ENCODE data around the gene EIF4H. TPM values are rescaled to one million over a fixed set of nuclear protein-coding genes. Genes with fewer than 3 reads are reported as not detected.
"Not testable (repeated sequence)": the region's sequence is repeated elsewhere in the genome, so short reads cannot be mapped to it uniquely, and the experiment has no call there.

The EIF4H gene
- total and polyA plus RNA-seq, 2 donors: 157 to 164 TPM

- 98% methylated on average over 15 of the region's 15 CpGs for WGBS
- no peak for DNase-seq (ENCODE audit: low read depth in 6 of 9, low spot score in 9 of 9)
- Histone ChIP-seq H3K36me3 (ENCODE audit: control insufficient read depth in 2 of 2, insufficient read depth in 2 of 2, low read length in 1 of 2) (no peaks in the 10 kb centered on the region), H3K27ac (ENCODE audit: low read depth in 1 of 2, low read length in 1 of 2) (no peak overlapping the region), H3K4me3 (ENCODE audit: low read length in 2 of 2) (no peak overlapping the region), H3K4me1 (ENCODE audit: control insufficient read depth in 2 of 2, insufficient read depth in 2 of 2, low read length in 2 of 2) (no peaks in the 10 kb centered on the region), H3K27me3 (ENCODE audit: control insufficient read depth in 2 of 2, insufficient read depth in 1 of 2, low read length in 1 of 2) (no peaks in the 10 kb centered on the region), H3K9me3 (ENCODE audit: control insufficient read depth in 2 of 2, insufficient read depth in 1 of 2, low read length in 1 of 2) (no peaks in the 10 kb centered on the region)
Observed at GRCh38 chr7:74165867-74166593, 8.1 kb upstream of the EIF4H start.

GRCh38 chr7:74167324-74167723 is 6.8 kb upstream of the EIF4H start:
- not testable (repeated sequence) for H3K4me1 ChIP-seq (ENCODE audit: control insufficient read depth in 2 of 2, insufficient read depth in 2 of 2, low read length in 2 of 2); H3K36me3 ChIP-seq (ENCODE audit: control insufficient read depth in 2 of 2, insufficient read depth in 2 of 2, low read length in 1 of 2); H3K9me3 ChIP-seq (ENCODE audit: control insufficient read depth in 2 of 2, insufficient read depth in 1 of 2, low read length in 1 of 2); DNase-seq (ENCODE audit: low read depth in 6 of 9, low spot score in 9 of 9); H3K27ac ChIP-seq (ENCODE audit: low read depth in 1 of 2, low read length in 1 of 2); H3K4me3 ChIP-seq (ENCODE audit: low read length in 2 of 2); H3K27me3 ChIP-seq (ENCODE audit: control insufficient read depth in 2 of 2, insufficient read depth in 1 of 2, low read length in 1 of 2)
- 97% methylated on average over 6 of the region's 6 CpGs for WGBS

GRCh38 chr7:74173074-74173473 is 1.1 kb upstream of the EIF4H start:
- WGBS: 77% methylated on average over 14 of the region's 14 CpGs
- Histone ChIP-seq H3K36me3 (ENCODE audit: control insufficient read depth in 2 of 2, insufficient read depth in 2 of 2, low read length in 1 of 2) (peaks cover 0 to 3% of the 10 kb centered on the region in 2 donors), H3K27ac (ENCODE audit: low read depth in 1 of 2, low read length in 1 of 2) (no peak overlapping the region)

GRCh38 chr7:74173491-74173865 is 678 bp upstream of the EIF4H start:
- peaks cover 6% of the 10 kb centered on the region in 2 donors for H3K4me1 ChIP-seq (ENCODE audit: control insufficient read depth in 2 of 2, insufficient read depth in 2 of 2, low read length in 2 of 2)

More at GRCh38 chr7:74173074-74173473, 1.1 kb upstream of the EIF4H start:
- DNase-seq (ENCODE audit: low read depth in 6 of 9, low spot score in 9 of 9): no peak
- no peak overlapping the region for H3K4me3 ChIP-seq (ENCODE audit: low read length in 2 of 2)
- peaks cover 6% of the 10 kb centered on the region in 2 donors for H3K4me1 ChIP-seq (ENCODE audit: control insufficient read depth in 2 of 2, insufficient read depth in 2 of 2, low read length in 2 of 2)
- no peaks in the 10 kb centered on the region for H3K9me3 ChIP-seq (ENCODE audit: control insufficient read depth in 2 of 2, insufficient read depth in 1 of 2, low read length in 1 of 2)
- H3K27me3 ChIP-seq (ENCODE audit: control insufficient read depth in 2 of 2, insufficient read depth in 1 of 2, low read length in 1 of 2): no peaks in the 10 kb centered on the region

GRCh38 chr7:74174606-74175082 is 488 bp downstream of the EIF4H start:
- peak in 4 of 9 donors; percentile 17 to 65 (median 42) for DNase-seq (ENCODE audit: low read depth in 6 of 9, low spot score in 9 of 9)

More at GRCh38 chr7:74173491-74173865, 678 bp upstream of the EIF4H start:
- Histone ChIP-seq H3K36me3 (ENCODE audit: control insufficient read depth in 2 of 2, insufficient read depth in 2 of 2, low read length in 1 of 2) (peaks cover under 1 to 4% of the 10 kb centered on the region in 2 donors), H3K4me3 (ENCODE audit: low read length in 2 of 2) (peak overlapping the region; percentile 71 to 90), H3K27me3 (ENCODE audit: control insufficient read depth in 2 of 2, insufficient read depth in 1 of 2, low read length in 1 of 2) (no peaks in the 10 kb centered on the region), H3K27ac (ENCODE audit: low read depth in 1 of 2, low read length in 1 of 2) (peak overlapping the region; percentile 40 to 82), H3K9me3 (ENCODE audit: control insufficient read depth in 2 of 2, insufficient read depth in 1 of 2, low read length in 1 of 2) (no peaks in the 10 kb centered on the region)
- DNase-seq (ENCODE audit: low read depth in 6 of 9, low spot score in 9 of 9): peak in 1 of 9 donors; percentile 10
- WGBS: 5% methylated on average over 11 of the region's 11 CpGs

GRCh38 chr7:74175340-74175739 is 1.2 kb downstream of the EIF4H start:
- Histone ChIP-seq H3K4me3 (ENCODE audit: low read length in 2 of 2) (peak overlapping the region; percentile 71 to 90), H3K27ac (ENCODE audit: low read depth in 1 of 2, low read length in 1 of 2) (no peak overlapping the region), H3K9me3 (ENCODE audit: control insufficient read depth in 2 of 2, insufficient read depth in 1 of 2, low read length in 1 of 2) (no peaks in the 10 kb centered on the region), H3K36me3 (ENCODE audit: control insufficient read depth in 2 of 2, insufficient read depth in 2 of 2, low read length in 1 of 2) (peaks cover 10 to 13% of the 10 kb centered on the region in 2 donors), H3K4me1 (ENCODE audit: control insufficient read depth in 2 of 2, insufficient read depth in 2 of 2, low read length in 2 of 2) (peaks cover 6% of the 10 kb centered on the region in 2 donors), H3K27me3 (ENCODE audit: control insufficient read depth in 2 of 2, insufficient read depth in 1 of 2, low read length in 1 of 2) (no peaks in the 10 kb centered on the region)
- peak in 1 of 9 donors; percentile 33 for DNase-seq (ENCODE audit: low read depth in 6 of 9, low spot score in 9 of 9)
- WGBS: 22% methylated on average over 6 of the region's 6 CpGs

More at GRCh38 chr7:74174606-74175082, 488 bp downstream of the EIF4H start:
- H3K27ac ChIP-seq (ENCODE audit: low read depth in 1 of 2, low read length in 1 of 2): peak overlapping the region; percentile 65 to 91
- peaks cover 9 to 10% of the 10 kb centered on the region in 2 donors for H3K36me3 ChIP-seq (ENCODE audit: control insufficient read depth in 2 of 2, insufficient read depth in 2 of 2, low read length in 1 of 2)
- H3K4me1 ChIP-seq (ENCODE audit: control insufficient read depth in 2 of 2, insufficient read depth in 2 of 2, low read length in 2 of 2): peaks cover 6% of the 10 kb centered on the region in 2 donors
- H3K27me3 ChIP-seq (ENCODE audit: control insufficient read depth in 2 of 2, insufficient read depth in 1 of 2, low read length in 1 of 2): no peaks in the 10 kb centered on the region
- peak overlapping the region; percentile 71 to 90 for H3K4me3 ChIP-seq (ENCODE audit: low read length in 2 of 2)
- no peaks in the 10 kb centered on the region for H3K9me3 ChIP-seq (ENCODE audit: control insufficient read depth in 2 of 2, insufficient read depth in 1 of 2, low read length in 1 of 2)
- 1% methylated on average over 43 of the region's 43 CpGs for WGBS

- 90% methylated on average over 3 of the region's 3 CpGs for WGBS
- H3K27me3 ChIP-seq (ENCODE audit: control insufficient read depth in 2 of 2, insufficient read depth in 1 of 2, low read length in 1 of 2): no peaks in the 10 kb centered on the region
- H3K9me3 ChIP-seq (ENCODE audit: control insufficient read depth in 2 of 2, insufficient read depth in 1 of 2, low read length in 1 of 2): no peaks in the 10 kb centered on the region
- no peak overlapping the region for H3K4me3 ChIP-seq (ENCODE audit: low read length in 2 of 2)
- H3K36me3 ChIP-seq (ENCODE audit: control insufficient read depth in 2 of 2, insufficient read depth in 2 of 2, low read length in 1 of 2): peaks cover 17 to 20% of the 10 kb centered on the region in 2 donors
- no peak overlapping the region for H3K27ac ChIP-seq (ENCODE audit: low read depth in 1 of 2, low read length in 1 of 2)
- DNase-seq (ENCODE audit: low read depth in 6 of 9, low spot score in 9 of 9): no peak
- peaks cover 6% of the 10 kb centered on the region in 2 donors for H3K4me1 ChIP-seq (ENCODE audit: control insufficient read depth in 2 of 2, insufficient read depth in 2 of 2, low read length in 2 of 2)
Observed at GRCh38 chr7:74176555-74176954, 2.4 kb downstream of the EIF4H start.

- peaks cover 20 to 28% of the 10 kb centered on the region in 2 donors for H3K36me3 ChIP-seq (ENCODE audit: control insufficient read depth in 2 of 2, insufficient read depth in 2 of 2, low read length in 1 of 2)
Observed at GRCh38 chr7:74178632-74179031, 4.5 kb downstream of the EIF4H start.

GRCh38 chr7:74179935-74180604 is 5.9 kb downstream of the EIF4H start:
- DNase-seq (ENCODE audit: low read depth in 6 of 9, low spot score in 9 of 9): no peak
- peaks cover 20 to 34% of the 10 kb centered on the region in 2 donors for H3K36me3 ChIP-seq (ENCODE audit: control insufficient read depth in 2 of 2, insufficient read depth in 2 of 2, low read length in 1 of 2)
- H3K27ac ChIP-seq (ENCODE audit: low read depth in 1 of 2, low read length in 1 of 2): no peak overlapping the region
- no peak overlapping the region for H3K4me3 ChIP-seq (ENCODE audit: low read length in 2 of 2)
- WGBS: 98% methylated on average over 3 of the region's 3 CpGs
- no peaks in the 10 kb centered on the region for H3K9me3 ChIP-seq (ENCODE audit: control insufficient read depth in 2 of 2, insufficient read depth in 1 of 2, low read length in 1 of 2)
- H3K4me1 ChIP-seq (ENCODE audit: control insufficient read depth in 2 of 2, insufficient read depth in 2 of 2, low read length in 2 of 2): peaks cover 5 to 7% of the 10 kb centered on the region in 2 donors
- H3K27me3 ChIP-seq (ENCODE audit: control insufficient read depth in 2 of 2, insufficient read depth in 1 of 2, low read length in 1 of 2): no peaks in the 10 kb centered on the region

More at GRCh38 chr7:74178632-74179031, 4.5 kb downstream of the EIF4H start:
- no peak for DNase-seq (ENCODE audit: low read depth in 6 of 9, low spot score in 9 of 9)
- Histone ChIP-seq H3K4me1 (ENCODE audit: control insufficient read depth in 2 of 2, insufficient read depth in 2 of 2, low read length in 2 of 2) (peaks cover 5 to 6% of the 10 kb centered on the region in 2 donors), H3K27me3 (ENCODE audit: control insufficient read depth in 2 of 2, insufficient read depth in 1 of 2, low read length in 1 of 2) (no peaks in the 10 kb centered on the region), H3K27ac (ENCODE audit: low read depth in 1 of 2, low read length in 1 of 2) (no peak overlapping the region), H3K9me3 (ENCODE audit: control insufficient read depth in 2 of 2, insufficient read depth in 1 of 2, low read length in 1 of 2) (no peaks in the 10 kb centered on the region), H3K4me3 (ENCODE audit: low read length in 2 of 2) (no peak overlapping the region)
- 75% methylated on average over 9 of the region's 9 CpGs for WGBS

Measured in thymus (tissue), 11 donors.